ENCODE results near the gene FKRP.
A peak's percentile ranks its signal among the peaks of the same experiment; 100 is the strongest.

Gene FKRP

DNA sequence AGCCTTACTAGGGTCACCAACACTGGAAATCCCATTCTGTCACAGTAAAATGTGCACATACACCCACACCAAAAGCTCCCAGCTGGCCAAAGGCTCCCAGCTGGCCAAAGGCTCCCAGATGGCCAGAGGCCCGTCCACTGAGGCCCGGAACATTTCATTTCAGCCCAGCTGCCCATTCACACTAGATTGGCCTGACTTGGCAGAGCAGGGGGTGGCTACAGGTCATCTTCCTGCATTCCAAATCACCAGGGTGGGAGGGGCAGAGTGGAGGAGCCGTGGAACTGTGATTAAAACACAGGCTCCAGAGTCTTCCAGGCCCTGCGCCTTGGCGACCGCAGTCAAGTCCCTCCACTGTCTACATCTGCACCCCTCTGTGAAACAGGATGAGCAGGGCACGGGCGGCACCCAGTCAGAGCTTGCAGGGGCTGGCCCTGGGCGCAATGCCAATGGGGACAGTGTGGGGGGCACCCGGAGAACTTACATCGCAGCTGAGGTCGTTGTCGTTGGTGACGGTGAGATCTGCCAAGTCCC lies 18.8 kb upstream of the FKRP start:
- H3K27ac ChIP-seq (ENCODE audit: low read depth, low read length), result peak overlapping the region; percentile 39; the same call in 1 of the 2 replicates
- H3K9ac ChIP-seq (ENCODE audit: low read length), result no peak overlapping the region
- no peak overlapping the region for H3K4me3 ChIP-seq (ENCODE audit: low read depth, low read length)

DNA sequence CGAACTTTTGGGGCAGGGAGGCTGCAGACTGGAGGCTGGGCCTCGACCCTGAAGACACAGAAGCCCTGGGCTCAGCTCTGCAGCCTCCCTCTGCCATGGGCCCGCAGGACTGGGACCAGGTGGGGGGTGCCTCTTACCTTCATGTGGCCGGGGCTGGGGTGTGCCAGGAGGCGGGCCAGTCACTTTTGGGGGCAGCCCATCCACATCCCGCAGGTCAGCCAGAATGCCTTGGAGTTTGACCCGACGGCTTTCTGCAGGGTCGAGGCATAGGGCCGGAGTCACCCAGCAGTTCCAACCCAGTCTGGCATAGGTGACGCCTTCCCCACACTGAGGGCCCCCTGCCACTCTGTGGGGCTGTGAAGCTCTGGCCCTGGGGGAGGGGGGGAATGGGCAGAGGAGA lies 18.1 kb upstream of the FKRP start:
- Histone ChIP-seq H3K9me3 (ENCODE audit: control insufficient read depth, insufficient read depth, low read depth, low read length) (no peaks in the 10 kb centered on the region), H3K36me3 (ENCODE audit: control insufficient read depth, insufficient read depth, low read length) (peaks cover 98% of the 10 kb centered on the region), H3K4me1 (ENCODE audit: control insufficient read depth, insufficient read depth, low read length) (peaks cover 11% of the 10 kb centered on the region; the same call in 1 of the 2 replicates), H3K4me3 (ENCODE audit: low read depth, low read length) (no peak overlapping the region), H3K9ac (ENCODE audit: low read length) (no peak overlapping the region), H3K27me3 (ENCODE audit: control insufficient read depth, insufficient read depth, low read length) (no peaks in the 10 kb centered on the region), H3K27ac (ENCODE audit: low read depth, low read length) (no peak overlapping the region)

More for the DNA sequence above, 18.8 kb upstream of the FKRP start:
- Histone ChIP-seq H3K27me3 (ENCODE audit: control insufficient read depth, insufficient read depth, low read length) (no peaks in the 10 kb centered on the region), H3K4me1 (ENCODE audit: control insufficient read depth, insufficient read depth, low read length) (peaks cover 11% of the 10 kb centered on the region; the same call in 1 of the 2 replicates), H3K9me3 (ENCODE audit: control insufficient read depth, insufficient read depth, low read depth, low read length) (no peaks in the 10 kb centered on the region), H3K36me3 (ENCODE audit: control insufficient read depth, insufficient read depth, low read length) (peaks cover 98% of the 10 kb centered on the region)

DNA sequence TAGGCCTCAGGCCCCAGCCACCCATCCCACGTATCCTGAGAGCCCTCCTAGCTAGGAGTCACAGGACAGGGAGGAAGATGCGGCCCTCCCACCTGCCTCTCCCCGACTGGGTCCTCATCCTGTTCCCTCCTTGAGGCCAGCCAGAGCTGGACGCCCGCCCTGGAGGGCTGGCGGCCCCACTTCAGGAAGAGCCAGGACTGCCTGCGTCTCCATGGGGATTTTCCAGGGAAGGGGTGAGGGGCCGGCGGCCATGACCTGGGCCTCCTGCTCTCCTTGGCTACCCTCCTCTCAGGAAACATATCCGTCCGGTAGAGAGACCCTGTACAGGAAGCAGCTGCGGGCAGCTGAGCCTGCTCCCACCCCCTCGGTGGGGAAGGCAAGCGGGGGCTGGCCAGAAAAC lies 17.6 kb upstream of the FKRP start:
- Histone ChIP-seq H3K27ac (ENCODE audit: low read depth, low read length) (no peak overlapping the region), H3K9ac (ENCODE audit: low read length) (no peak overlapping the region), H3K27me3 (ENCODE audit: control insufficient read depth, insufficient read depth, low read length) (no peaks in the 10 kb centered on the region), H3K36me3 (ENCODE audit: control insufficient read depth, insufficient read depth, low read length) (peaks cover 98% of the 10 kb centered on the region), H3K4me3 (ENCODE audit: low read depth, low read length) (no peak overlapping the region), H3K9me3 (ENCODE audit: control insufficient read depth, insufficient read depth, low read depth, low read length) (no peaks in the 10 kb centered on the region), H3K4me1 (ENCODE audit: control insufficient read depth, insufficient read depth, low read length) (peaks cover 11% of the 10 kb centered on the region; the same call in 1 of the 2 replicates)

DNA sequence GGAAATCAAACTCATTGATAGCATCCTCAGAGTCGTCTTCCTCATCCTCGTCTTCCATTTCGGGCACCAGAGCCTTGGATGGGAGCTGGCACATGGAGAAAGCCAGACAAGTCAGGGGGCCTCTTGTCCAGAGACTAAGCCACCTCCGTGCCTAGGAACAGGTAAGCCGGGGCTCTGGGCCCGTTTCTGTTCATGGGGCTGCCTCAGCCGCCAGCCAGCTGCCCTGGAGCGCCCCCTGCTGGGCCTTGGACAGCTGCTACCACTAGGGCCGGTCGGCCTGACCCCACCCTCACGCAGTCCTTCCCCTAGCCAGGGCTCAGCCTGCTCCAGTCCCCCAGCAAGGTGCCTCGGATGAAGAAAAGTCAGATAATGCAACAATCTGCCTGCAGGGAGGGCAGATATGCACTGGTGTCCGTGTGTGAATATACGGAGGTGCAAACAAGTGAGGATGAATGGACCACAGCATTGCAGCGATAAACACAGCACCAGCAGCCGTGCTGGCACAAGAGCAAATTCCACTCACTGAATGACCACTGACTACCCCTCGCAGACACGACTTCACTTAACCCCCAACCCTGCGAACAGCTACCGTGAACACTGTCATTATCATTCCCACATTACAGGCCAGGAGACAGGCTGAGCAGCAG lies 17.0 kb upstream of the FKRP start:
- Histone ChIP-seq H3K36me3 (ENCODE audit: control insufficient read depth, insufficient read depth, low read length) (peaks cover 98% of the 10 kb centered on the region), H3K4me1 (ENCODE audit: control insufficient read depth, insufficient read depth, low read length) (peaks cover 11% of the 10 kb centered on the region; the same call in 1 of the 2 replicates), H3K9me3 (ENCODE audit: control insufficient read depth, insufficient read depth, low read depth, low read length) (no peaks in the 10 kb centered on the region), H3K27ac (ENCODE audit: low read depth, low read length) (no peak overlapping the region), H3K4me3 (ENCODE audit: low read depth, low read length) (no peak overlapping the region), H3K9ac (ENCODE audit: low read length) (no peak overlapping the region), H3K27me3 (ENCODE audit: control insufficient read depth, insufficient read depth, low read length) (no peaks in the 10 kb centered on the region)

DNA sequence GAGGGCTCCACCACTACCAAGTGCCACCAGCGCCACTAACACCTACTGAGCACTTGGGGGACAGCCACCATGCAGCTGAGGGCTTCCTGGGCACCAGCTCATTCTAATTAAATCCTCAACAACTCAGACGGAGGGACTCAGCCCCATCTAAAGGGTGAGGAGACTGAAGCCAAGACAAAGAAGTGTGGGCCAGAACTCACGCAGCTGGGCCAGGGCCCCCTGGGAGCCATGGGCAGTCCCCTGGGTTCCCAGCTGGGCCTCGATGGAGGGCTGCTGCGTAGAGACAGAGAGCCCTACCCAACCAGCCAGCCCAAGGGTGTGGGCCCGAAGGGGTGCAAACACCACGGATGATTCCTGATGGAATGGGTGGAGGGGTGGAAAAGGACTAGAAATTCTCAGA lies 16.2 kb upstream of the FKRP start:
- H3K27ac ChIP-seq (ENCODE audit: low read depth, low read length), result no peak overlapping the region
- peaks cover 98% of the 10 kb centered on the region for H3K36me3 ChIP-seq (ENCODE audit: control insufficient read depth, insufficient read depth, low read length)
- H3K9me3 ChIP-seq (ENCODE audit: control insufficient read depth, insufficient read depth, low read depth, low read length), result no peaks in the 10 kb centered on the region
- H3K27me3 ChIP-seq (ENCODE audit: control insufficient read depth, insufficient read depth, low read length), result no peaks in the 10 kb centered on the region
- H3K4me3 ChIP-seq (ENCODE audit: low read depth, low read length), result no peak overlapping the region
- H3K9ac ChIP-seq (ENCODE audit: low read length), result no peak overlapping the region
- H3K4me1 ChIP-seq (ENCODE audit: control insufficient read depth, insufficient read depth, low read length), result peaks cover 11% of the 10 kb centered on the region; the same call in 1 of the 2 replicates

DNA sequence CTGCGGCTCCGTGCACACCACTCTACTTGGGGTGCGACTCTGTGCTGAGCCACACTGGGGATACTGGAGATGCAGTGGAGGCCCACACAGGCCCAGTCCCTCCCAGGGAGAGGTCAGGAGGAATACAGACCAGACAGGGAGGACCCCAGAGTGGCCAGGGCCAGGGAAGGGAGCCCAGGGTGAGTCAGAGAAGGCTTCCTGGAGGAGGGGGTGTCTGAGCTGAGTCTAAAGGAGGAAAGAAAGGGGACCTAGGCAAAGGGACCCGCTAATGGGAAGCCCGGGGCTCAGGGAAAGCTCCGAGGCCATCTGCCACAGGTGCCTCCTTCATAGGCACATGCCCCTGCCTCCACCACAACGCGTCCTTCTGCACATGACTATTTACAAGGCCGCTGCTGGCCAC lies 15.7 kb upstream of the FKRP start:
- no peaks in the 10 kb centered on the region for H3K27me3 ChIP-seq (ENCODE audit: control insufficient read depth, insufficient read depth, low read length)
- H3K27ac ChIP-seq (ENCODE audit: low read depth, low read length), result no peak overlapping the region
- peaks cover 11% of the 10 kb centered on the region; the same call in 1 of the 2 replicates for H3K4me1 ChIP-seq (ENCODE audit: control insufficient read depth, insufficient read depth, low read length)
- no peak overlapping the region for H3K9ac ChIP-seq (ENCODE audit: low read length)
- no peak overlapping the region for H3K4me3 ChIP-seq (ENCODE audit: low read depth, low read length)
- H3K9me3 ChIP-seq (ENCODE audit: control insufficient read depth, insufficient read depth, low read depth, low read length), result no peaks in the 10 kb centered on the region
- peaks cover 94% of the 10 kb centered on the region for H3K36me3 ChIP-seq (ENCODE audit: control insufficient read depth, insufficient read depth, low read length)

DNA sequence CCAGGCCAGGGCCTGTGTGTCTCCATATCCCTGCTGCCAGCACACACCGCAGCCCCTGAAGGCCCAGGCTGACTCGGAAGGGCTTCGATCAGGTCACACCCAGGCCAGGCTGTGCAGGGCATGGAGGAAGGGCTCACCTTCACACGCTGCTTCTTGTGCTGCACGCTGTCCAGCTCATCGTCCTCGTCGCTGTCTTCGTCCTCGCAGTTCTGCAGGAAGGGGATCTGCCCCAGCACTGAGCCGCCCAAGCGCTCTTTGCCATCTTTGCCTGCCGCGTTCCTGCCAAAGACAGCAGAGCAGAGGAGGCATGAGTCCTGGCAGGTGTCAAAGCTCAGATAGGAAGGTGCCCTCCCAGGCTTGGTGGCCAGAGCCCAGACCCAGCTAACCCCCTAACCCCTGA lies 15.3 kb upstream of the FKRP start:
- H3K27ac ChIP-seq (ENCODE audit: low read depth, low read length), result no peak overlapping the region
- no peaks in the 10 kb centered on the region for H3K9me3 ChIP-seq (ENCODE audit: control insufficient read depth, insufficient read depth, low read depth, low read length)
- no peak overlapping the region for H3K4me3 ChIP-seq (ENCODE audit: low read depth, low read length)
- no peak overlapping the region for H3K9ac ChIP-seq (ENCODE audit: low read length)
- no peaks in the 10 kb centered on the region for H3K27me3 ChIP-seq (ENCODE audit: control insufficient read depth, insufficient read depth, low read length)
- H3K4me1 ChIP-seq (ENCODE audit: control insufficient read depth, insufficient read depth, low read length), result peaks cover 11% of the 10 kb centered on the region; the same call in 1 of the 2 replicates
- H3K36me3 ChIP-seq (ENCODE audit: control insufficient read depth, insufficient read depth, low read length), result peaks cover 92% of the 10 kb centered on the region

DNA sequence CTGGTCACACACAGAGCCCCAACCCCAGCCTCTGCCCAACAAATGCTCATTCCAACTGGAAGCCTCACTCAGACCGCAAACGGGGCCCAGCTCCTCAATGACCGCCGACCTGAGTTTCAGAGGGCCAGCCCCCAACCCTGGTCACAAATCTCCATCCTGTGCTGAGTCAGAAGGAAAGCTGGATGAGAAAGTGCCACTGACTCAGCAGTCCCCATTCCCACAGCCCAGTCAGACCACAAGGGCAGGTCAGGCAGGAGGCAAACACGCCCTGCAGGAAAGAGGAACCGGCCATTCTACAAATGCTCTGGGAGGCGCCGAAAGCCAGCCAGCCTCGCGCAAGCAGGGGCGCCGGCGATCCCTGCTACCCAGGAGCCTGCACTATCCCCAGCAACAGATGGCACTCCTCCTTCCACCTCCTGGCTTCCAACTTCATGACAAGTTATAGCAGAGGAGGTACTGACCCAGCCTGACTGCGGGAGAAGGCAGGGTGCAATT lies 14.8 kb upstream of the FKRP start:
- Histone ChIP-seq H3K4me1 (ENCODE audit: control insufficient read depth, insufficient read depth, low read length) (peaks cover 11% of the 10 kb centered on the region; the same call in 1 of the 2 replicates), H3K27me3 (ENCODE audit: control insufficient read depth, insufficient read depth, low read length) (no peaks in the 10 kb centered on the region), H3K36me3 (ENCODE audit: control insufficient read depth, insufficient read depth, low read length) (peaks cover 87% of the 10 kb centered on the region)

DNA sequence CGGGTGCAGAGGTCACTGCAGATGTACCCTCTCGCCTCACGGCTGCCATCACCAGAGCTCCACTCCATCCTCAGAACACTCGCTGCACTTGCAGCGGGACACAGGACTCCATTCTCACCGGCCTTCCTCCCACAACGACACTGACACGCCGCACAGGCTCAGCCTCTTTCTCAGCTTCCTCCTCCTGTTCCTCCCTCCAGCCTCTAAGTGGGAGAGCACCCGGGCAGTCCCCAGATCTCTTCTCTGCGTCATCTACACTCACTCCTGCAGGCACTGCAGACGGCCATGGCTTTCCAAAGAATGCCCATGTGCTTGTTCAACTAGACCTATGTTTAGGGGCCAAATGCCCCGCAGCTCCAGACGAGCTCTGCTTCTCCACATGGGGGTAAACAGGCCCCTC lies 14.3 kb upstream of the FKRP start:
- Histone ChIP-seq H3K27me3 (ENCODE audit: control insufficient read depth, insufficient read depth, low read length) (no peaks in the 10 kb centered on the region), H3K4me1 (ENCODE audit: control insufficient read depth, insufficient read depth, low read length) (peaks cover 7% of the 10 kb centered on the region; the same call in 1 of the 2 replicates)

More for the DNA sequence above, 14.8 kb upstream of the FKRP start:
- H3K9ac ChIP-seq (ENCODE audit: low read length), result no peak overlapping the region
- H3K27ac ChIP-seq (ENCODE audit: low read depth, low read length), result no peak overlapping the region
- H3K9me3 ChIP-seq (ENCODE audit: control insufficient read depth, insufficient read depth, low read depth, low read length), result no peaks in the 10 kb centered on the region
- H3K4me3 ChIP-seq (ENCODE audit: low read depth, low read length), result no peak overlapping the region

DNA sequence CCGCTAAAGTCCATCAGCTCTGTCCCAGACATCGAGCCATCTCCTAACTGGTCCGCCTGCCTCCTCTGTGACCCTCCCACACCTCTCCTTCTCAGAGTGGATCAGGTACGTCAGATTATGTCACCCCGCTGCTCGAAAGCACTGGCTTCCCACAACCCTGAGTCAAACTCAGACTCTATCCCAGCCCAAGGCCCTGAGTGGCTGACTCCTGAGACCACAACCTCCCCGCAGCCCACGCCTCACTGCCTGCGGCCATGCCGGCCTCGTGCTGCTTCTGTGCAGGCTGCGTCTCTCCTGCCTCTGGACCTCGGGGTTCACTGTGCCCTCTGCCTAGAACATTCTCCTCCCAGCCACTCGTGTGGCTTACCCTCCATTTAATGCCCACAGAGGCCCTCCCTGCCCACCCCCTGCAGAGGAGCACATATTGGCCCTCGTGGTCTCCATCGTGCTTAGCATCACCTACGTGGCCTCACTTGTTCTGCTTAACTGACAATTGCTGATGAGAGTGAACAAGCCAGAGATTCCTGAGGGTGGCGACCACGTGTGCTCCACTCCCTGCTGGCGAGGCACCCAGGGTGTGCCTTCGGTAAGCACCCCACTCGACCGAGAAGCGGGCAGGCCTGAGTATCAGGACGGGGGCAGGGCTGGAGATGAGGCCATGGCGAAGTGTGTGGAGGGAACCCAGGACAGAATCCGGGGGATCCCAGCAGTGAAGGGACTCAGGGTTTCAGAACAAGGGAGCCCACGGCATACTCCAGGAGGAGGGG lies 13.5 kb upstream of the FKRP start:
- peaks cover 84% of the 10 kb centered on the region for H3K36me3 ChIP-seq (ENCODE audit: control insufficient read depth, insufficient read depth, low read length)
- H3K4me1 ChIP-seq (ENCODE audit: control insufficient read depth, insufficient read depth, low read length), result no peaks in the 10 kb centered on the region; the same call in 1 of the 2 replicates
- no peaks in the 10 kb centered on the region for H3K27me3 ChIP-seq (ENCODE audit: control insufficient read depth, insufficient read depth, low read length)
- no peak overlapping the region for H3K9ac ChIP-seq (ENCODE audit: low read length)
- no peak overlapping the region for H3K27ac ChIP-seq (ENCODE audit: low read depth, low read length)
- H3K4me3 ChIP-seq (ENCODE audit: low read depth, low read length), result no peak overlapping the region
- no peaks in the 10 kb centered on the region for H3K9me3 ChIP-seq (ENCODE audit: control insufficient read depth, insufficient read depth, low read depth, low read length)

More for the DNA sequence above, 14.3 kb upstream of the FKRP start:
- Histone ChIP-seq H3K27ac (ENCODE audit: low read depth, low read length) (no peak overlapping the region), H3K4me3 (ENCODE audit: low read depth, low read length) (no peak overlapping the region), H3K9ac (ENCODE audit: low read length) (no peak overlapping the region), H3K9me3 (ENCODE audit: control insufficient read depth, insufficient read depth, low read depth, low read length) (no peaks in the 10 kb centered on the region), H3K36me3 (ENCODE audit: control insufficient read depth, insufficient read depth, low read length) (peaks cover 84% of the 10 kb centered on the region)
